HG02610 (cell line): ENCODE measurements around the gene PSMB4.
"Not testable (repeated sequence)": the region's sequence is repeated elsewhere in the genome, so short reads cannot be mapped to it uniquely, and the experiment has no call there.

ENCODE experiments used
- ATAC-seq: cut with Tn5 transposase; IDR thresholded peaks from one replicate; pipeline ENCODE4 v1.9.1; 2021; ENCODE audit warnings: mild to moderate bottlenecking, moderate library complexity; ENCODE audit not compliant: unreplicated experiment

Gene PSMB4

DNA sequence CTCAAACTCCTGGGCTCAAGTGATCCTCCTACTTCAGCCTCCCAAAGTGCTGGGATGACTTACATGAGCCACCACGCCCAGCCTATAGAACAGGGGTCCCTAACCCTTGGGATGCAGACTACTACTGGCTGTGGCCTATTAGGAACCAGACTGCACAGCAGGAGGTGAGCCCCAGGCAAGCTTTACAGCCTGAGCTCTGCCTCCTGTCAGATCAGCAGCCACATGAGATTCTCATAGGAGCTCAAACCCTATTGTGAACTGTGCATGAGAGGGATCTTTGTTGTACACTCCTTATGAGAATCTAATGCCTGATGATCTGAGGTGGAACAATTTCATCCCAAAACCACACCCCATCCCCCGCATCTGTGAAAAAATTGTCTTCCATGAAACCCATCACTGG is 13.4 kb upstream of the PSMB4 start:
- no peak for ATAC-seq

GRCh38 chr1:151390221-151391078 is 8.9 kb upstream of the PSMB4 start:
- not testable (repeated sequence) for ATAC-seq

DNA sequence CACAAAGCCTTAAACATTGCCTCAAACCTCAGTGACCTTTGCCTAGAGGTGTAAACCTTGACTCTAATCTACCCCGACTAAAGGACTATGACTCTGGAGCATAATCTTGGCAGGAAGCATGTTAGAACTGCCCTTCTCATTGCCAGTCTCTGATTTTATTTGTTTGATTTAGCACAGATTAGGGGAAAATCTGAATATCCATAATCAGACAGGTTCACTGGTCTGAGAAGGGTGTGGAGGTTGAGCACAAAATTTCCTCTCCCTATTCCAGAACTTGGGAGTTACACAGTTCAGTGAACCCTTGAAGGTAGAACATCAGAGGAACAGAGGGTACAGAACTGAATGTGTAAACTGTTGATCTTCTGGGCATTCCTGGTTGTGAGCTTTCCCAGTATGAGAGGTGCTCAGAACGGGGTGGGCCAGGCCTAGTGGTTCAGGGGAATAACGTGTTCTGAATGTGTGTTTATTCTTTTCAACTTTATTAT is 8.3 kb upstream of the PSMB4 start:
- ATAC-seq, result no peak

GRCh38 chr1:151393583-151393982 is 5.8 kb upstream of the PSMB4 start:
- no peak for ATAC-seq

- ATAC-seq, result not testable (repeated sequence)
Measured at GRCh38 chr1:151396265-151396664, 3.1 kb upstream of the PSMB4 start.

GRCh38 chr1:151401125-151401788 is 1.9 kb downstream of the PSMB4 start:
- ATAC-seq, result no peak

DNA sequence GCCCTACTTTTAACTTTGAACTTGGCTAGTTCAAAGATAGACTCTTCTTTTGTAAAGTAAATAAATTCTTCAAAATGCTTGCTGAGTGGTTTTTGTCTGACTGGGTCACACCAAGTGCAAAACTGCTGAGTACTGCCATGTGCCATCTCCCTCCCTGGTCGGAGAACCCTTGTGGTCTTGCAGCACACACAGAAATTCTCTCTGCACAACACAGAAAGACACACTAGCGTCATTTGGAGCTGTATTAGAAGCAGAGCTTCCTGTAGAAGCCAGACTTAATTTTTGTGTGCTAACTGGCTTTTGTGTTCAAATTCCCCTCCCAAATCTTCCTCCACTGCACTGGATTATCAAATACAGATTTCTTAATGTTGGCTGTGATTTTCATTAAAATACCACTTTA is 2.5 kb downstream of the PSMB4 start:
- ATAC-seq, result no peak

GRCh38 chr1:151402764-151403163 is 3.4 kb downstream of the PSMB4 start:
- ATAC-seq, result no peak

GRCh38 chr1:151403612-151404011 is 4.2 kb downstream of the PSMB4 start:
- ATAC-seq, result no peak

- no peak for ATAC-seq
Measured at GRCh38 chr1:151405187-151405951, 6.0 kb downstream of the PSMB4 start.

- no peak for ATAC-seq
Measured at GRCh38 chr1:151406176-151406575, 6.8 kb downstream of the PSMB4 start.

DNA sequence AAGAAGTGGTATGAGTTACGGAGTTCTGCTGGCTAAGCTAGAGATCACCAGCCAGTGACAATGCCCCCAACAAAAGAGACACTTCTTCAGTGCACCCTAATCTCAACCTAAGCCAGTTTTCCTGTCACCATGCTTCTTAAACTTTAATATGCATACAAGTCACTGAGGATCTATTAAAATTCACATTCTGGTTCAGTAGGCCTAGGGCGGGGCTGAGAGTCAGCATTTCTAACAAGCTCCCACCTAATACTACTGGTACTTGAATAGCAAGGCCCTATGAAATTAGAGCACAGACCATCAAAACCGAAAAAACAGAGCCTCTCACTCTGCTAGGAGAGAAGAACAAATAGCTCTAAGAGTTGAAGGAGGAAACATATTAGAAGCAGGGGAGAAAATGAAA is 7.9 kb downstream of the PSMB4 start:
- ATAC-seq, result no peak

DNA sequence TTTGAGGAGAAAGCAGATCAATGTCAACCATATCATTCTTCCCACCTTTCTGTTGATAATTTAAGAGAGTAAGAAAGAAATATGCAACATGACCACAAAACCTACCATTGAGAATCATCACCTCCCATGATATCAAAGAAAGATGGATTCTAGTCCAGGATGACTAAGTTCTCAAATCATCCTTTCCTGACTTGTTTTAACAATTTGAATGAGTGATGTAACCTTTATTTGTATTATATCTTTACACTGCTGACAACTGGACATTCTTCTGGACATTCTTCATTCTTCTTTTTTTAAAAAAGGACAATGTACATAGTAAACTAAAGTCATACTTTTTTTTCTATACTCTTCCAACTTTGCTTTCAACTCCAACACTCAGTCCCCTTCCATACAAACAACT is 9.5 kb downstream of the PSMB4 start:
- no peak for ATAC-seq

DNA sequence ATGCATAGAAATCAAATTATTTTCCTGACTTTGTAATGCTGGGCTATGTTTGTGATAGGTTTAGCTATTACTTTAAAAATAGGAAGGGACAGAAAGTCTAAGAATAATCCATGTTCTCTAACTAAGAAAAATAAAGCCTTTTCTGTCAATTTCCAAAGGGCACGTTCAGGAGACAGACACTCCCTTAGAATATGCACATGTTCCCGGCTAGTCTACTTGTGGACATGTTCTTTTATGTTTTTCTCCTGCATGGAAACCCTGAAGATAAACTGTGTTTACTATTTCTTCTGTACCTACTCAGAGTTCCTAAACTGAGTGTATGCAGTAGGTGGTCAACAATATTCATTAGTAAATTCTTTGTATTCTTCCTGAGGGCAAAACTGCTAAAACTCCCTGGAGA is 12.5 kb downstream of the PSMB4 start:
- no peak for ATAC-seq

DNA sequence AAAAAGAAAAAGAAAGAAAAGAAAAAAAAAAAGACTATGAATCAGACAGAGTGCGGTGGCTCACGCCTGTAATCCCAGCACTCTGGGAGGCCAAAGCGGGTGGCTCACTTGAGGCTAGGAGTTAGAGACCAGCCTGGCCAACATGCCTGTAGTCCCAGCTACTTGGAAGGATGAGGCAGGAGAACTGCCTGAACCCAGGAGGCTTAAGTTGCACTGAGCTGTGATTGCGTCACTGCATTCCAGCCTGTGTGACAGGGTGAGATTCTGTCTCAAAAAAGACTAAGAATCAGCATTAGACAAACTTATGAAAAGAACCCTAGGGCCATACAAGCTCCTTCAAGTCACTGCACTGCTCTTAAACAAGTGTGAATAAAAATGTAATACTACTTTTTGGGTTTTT is 16.9 kb downstream of the PSMB4 start:
- ATAC-seq, result no peak

DNA sequence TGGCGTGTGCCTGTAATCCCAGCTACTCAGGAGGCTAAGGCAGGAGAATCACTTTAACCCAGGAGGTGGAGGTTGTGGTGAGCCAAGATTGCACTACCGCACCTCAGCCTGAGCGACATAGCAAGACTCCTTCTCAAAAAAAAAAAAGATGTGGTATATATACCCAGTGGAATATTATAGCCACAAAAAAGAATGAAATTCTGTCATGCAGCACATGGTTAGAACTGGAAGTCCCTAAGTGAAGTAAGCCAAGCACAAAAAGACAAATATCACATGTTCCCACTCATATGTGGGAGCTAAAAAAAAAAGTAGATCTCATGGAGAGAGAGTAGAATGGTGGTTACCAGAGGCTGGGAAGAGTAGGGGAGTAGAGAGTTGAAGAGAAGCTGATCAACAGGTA is 18.7 kb downstream of the PSMB4 start:
- peak; percentile 43 for ATAC-seq

DNA sequence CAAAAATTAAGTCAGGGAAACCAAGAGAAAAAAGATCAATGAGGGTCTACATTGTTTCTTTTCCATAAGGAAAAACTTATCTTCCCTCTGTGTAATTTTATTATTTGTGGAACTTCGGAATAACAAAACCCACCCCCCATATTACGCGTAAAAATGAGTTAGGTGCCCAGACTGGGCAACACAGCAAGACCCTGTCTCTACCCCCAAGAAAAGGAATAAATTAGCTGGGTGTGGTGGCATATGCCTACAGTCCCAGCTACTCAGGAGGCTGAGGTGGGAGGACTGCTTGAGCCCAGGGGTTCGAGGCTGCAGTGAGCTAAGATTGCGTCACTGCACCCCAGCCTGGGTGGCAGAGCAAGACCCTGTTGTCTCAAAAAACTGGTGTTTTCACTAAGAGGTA is 20.4 kb downstream of the PSMB4 start:
- no peak for ATAC-seq

DNA sequence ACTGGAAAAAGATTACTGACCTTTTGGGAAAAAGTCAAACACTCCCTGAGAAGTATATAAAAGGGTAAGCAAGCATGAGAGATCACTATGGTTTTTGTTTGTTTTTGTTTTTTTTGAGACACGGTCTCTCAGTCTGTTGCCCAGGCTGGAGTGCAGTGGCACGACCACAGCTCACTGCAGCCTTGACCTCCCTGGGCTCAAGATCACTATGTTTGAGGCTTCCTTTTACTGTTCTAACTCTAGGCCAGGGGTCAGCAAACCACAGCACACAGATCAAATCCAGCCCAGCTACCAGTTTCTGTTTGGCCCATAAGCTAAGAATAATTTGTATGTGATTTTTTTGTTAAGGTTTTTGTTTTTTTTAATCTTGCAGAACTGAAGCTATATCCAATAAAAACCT is 25.7 kb downstream of the PSMB4 start:
- no peak for ATAC-seq

- ATAC-seq, result no peak
Measured at GRCh38 chr1:151428068-151428467, 28.7 kb downstream of the PSMB4 start.

GRCh38 chr1:151433827-151434226 is 34.5 kb downstream of the PSMB4 start:
- not testable (repeated sequence) for ATAC-seq

DNA sequence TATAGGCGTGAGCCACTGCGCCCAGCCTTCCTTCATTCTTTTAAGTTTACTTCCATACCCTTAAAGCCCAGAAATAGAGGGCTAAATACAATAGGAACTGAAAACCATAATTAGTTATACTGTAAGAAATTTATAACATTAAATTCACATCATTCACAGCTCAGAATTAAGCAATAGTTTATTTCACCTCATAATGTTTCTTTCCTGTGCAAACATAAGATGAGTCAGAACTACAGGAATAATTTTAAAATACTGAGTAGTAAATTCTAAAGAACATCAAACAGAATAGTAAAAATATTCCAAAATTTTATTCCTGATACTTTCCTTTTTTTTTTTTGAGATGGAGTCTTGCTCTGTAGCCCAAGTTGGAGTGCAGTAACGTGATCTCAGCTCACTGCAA is 35.8 kb downstream of the PSMB4 start:
- no peak for ATAC-seq

- no peak for ATAC-seq
Measured at GRCh38 chr1:151436985-151437384, 37.6 kb downstream of the PSMB4 start.
